IMR-90 (cell line): ENCODE data around the gene SLC17A4. TPM values are rescaled to one million over a fixed set of nuclear protein-coding genes. Genes with fewer than 3 reads are reported as not detected.

Source experiments
- ATAC-seq: fragments of 200-7000 bp; cut with Tn5 transposase; 2 replicates; pipeline ENCODE4 v1.9.1; 2020; ENCODE audit warnings: low read depth, mild to moderate bottlenecking, moderate library complexity
- BruUV-seq: library from RNA; stranded (reverse); fragments of 400-500 nt; replicated peaks from 2 replicates; lab custom pipeline; 2021; lab: Mats Ljungman, UMichigan
- CTCF ChIA-PET: fragments of 300-600 bp; formaldehyde crosslinking; extraction: SDS; loops from one replicate; lab custom pipeline; 2021; ENCODE audit warnings: antibody characterized with exemption; lab: Yijun Ruan, JAX
- POLR2A ChIA-PET: fragments of 300-600 bp; sonication (Branson Sonifier 250); formaldehyde crosslinking; loops from one replicate; lab custom pipeline; 2022; ENCODE audit warnings: antibody characterized with exemption; ENCODE audit not compliant: unreplicated experiment; lab: Charles Lee
- DNase-seq: peaks from one replicate; pipeline ENCODE4 v3.0.0; 2013
- H2AFZ ChIP-seq: replicated peaks from 2 replicates; pipeline ENCODE3; 2013; ENCODE audit warnings: low read length, mild to moderate bottlenecking; ENCODE audit not compliant: poor library complexity
- H2AK5ac ChIP-seq: 2 replicates; pipeline ENCODE4 v1.6.1; 2013; ENCODE audit warnings: low read depth, low read length, inconsistent platforms
- H2AK9ac ChIP-seq: replicated peaks from 2 replicates; pipeline ENCODE3; 2013; ENCODE audit warnings: mild to moderate bottlenecking, low read depth, low read length, moderate library complexity; ENCODE audit not compliant: poor library complexity
- H2BK120ac ChIP-seq: 2 replicates; pipeline ENCODE4 v1.6.1; 2013; ENCODE audit warnings: low read depth, low read length, inconsistent platforms
- H2BK15ac ChIP-seq: 3 replicates; pipeline ENCODE4 v1.6.1; 2013; ENCODE audit warnings: low read depth, low read length, inconsistent platforms
- H2BK20ac ChIP-seq: 2 replicates; pipeline ENCODE4 v1.6.1; 2013; ENCODE audit warnings: low read depth, mild to moderate bottlenecking, inconsistent platforms, low read length, moderate library complexity
- H2BK5ac ChIP-seq: 2 replicates; pipeline ENCODE4 v1.6.1; 2013; ENCODE audit warnings: mild to moderate bottlenecking, low read depth, low read length, inconsistent platforms; ENCODE audit not compliant: poor library complexity, severe bottlenecking
- H3K14ac ChIP-seq: replicated peaks from 2 replicates; pipeline ENCODE4 v1.6.1; 2013; ENCODE audit warnings: low read depth, low read length, inconsistent platforms
- H3K18ac ChIP-seq: 2 replicates; pipeline ENCODE4 v1.6.1; 2013; ENCODE audit warnings: low read depth, low read length, control low read depth
- H3K23ac ChIP-seq: 2 replicates; pipeline ENCODE4 v1.6.1; 2013; ENCODE audit warnings: low read depth, low read length, inconsistent platforms
- H3K27ac ChIP-seq: 2 replicates; pipeline ENCODE4 v1.5.1; 2013; ENCODE audit warnings: mild to moderate bottlenecking, control low read depth, low read length; ENCODE audit not compliant: insufficient read depth
- H3K27me3 ChIP-seq: 2 replicates; pipeline ENCODE4 v1.6.1; 2013; ENCODE audit warnings: low read length; ENCODE audit not compliant: control insufficient read depth, insufficient read depth
- H3K36me3 ChIP-seq: 2 replicates; pipeline ENCODE4 v1.6.1; 2013; ENCODE audit warnings: low read length, mixed read lengths; ENCODE audit not compliant: control insufficient read depth, insufficient read depth
- H3K4ac ChIP-seq: 2 replicates; pipeline ENCODE4 v1.6.1; 2013; ENCODE audit warnings: low read depth, low read length, inconsistent platforms
- H3K4me1 ChIP-seq: 2 replicates; pipeline ENCODE4 v1.6.1; 2013; ENCODE audit warnings: low read length, mixed read lengths; ENCODE audit not compliant: control insufficient read depth, insufficient read depth
- H3K4me2 ChIP-seq: 2 replicates; pipeline ENCODE4 v1.6.1; 2013; ENCODE audit warnings: low read depth, mild to moderate bottlenecking, control low read depth, low read length, moderate library complexity
- H3K4me3 ChIP-seq: 2 replicates; pipeline ENCODE4 v1.5.1; 2013; ENCODE audit warnings: low read depth, mild to moderate bottlenecking, control low read depth, low read length, moderate library complexity; ENCODE audit not compliant: insufficient read depth
- H3K56ac ChIP-seq: 2 replicates; pipeline ENCODE4 v1.6.1; 2013; ENCODE audit warnings: low read length, inconsistent platforms; ENCODE audit not compliant: insufficient read depth; ENCODE audit errors: extremely low read depth
- H3K79me1 ChIP-seq, 2 experiments: 2 replicates each; pipeline ENCODE4 v1.6.1; 2013; ENCODE audit warnings: low read length in 2 of 2, inconsistent platforms in 1 of 2, low read depth in 1 of 2
- H3K9ac ChIP-seq: 2 replicates; pipeline ENCODE4 v1.6.1; 2013; ENCODE audit warnings: low read depth, low read length, control low read depth
- H3K9me1 ChIP-seq: 2 replicates; pipeline ENCODE4 v1.6.1; 2013; ENCODE audit warnings: low read length, inconsistent platforms; ENCODE audit not compliant: insufficient read depth
- H3K9me3 ChIP-seq: 2 replicates; pipeline ENCODE4 v1.6.1; 2013; ENCODE audit warnings: low read length; ENCODE audit not compliant: control insufficient read depth, insufficient read depth
- H4K20me1 ChIP-seq: 2 replicates; pipeline ENCODE4 v1.6.1; 2013; ENCODE audit warnings: low read length, inconsistent platforms; ENCODE audit not compliant: insufficient read depth
- H4K5ac ChIP-seq: 2 replicates; pipeline ENCODE4 v1.6.1; 2013; ENCODE audit warnings: mild to moderate bottlenecking, low read depth, low read length, control low read depth
- H4K8ac ChIP-seq, 2 experiments: 2 replicates each; pipeline ENCODE4 v1.6.1; 2013; ENCODE audit warnings: low read depth in 2 of 2, low read length in 2 of 2, control low read depth in 1 of 2, inconsistent platforms in 1 of 2
- H4K91ac ChIP-seq: 2 replicates; pipeline ENCODE4 v1.6.1; 2013; ENCODE audit warnings: low read depth, low read length, inconsistent platforms; ENCODE audit not compliant: insufficient read depth
- CHD1 ChIP-seq: IDR thresholded peaks from 2 replicates; pipeline ENCODE4 v1.6.1; 2012; ENCODE audit warnings: low read depth, low read length, improper control_type of control experiment
- FOS ChIP-seq: fragments of 150-350 bp; IDR thresholded peaks from 2 replicates; pipeline ENCODE4 v1.6.1; 2016; ENCODE audit warnings: low read depth, low read length
- MXI1 ChIP-seq: IDR thresholded peaks from 2 replicates; pipeline ENCODE4 v1.6.1; 2012; ENCODE audit warnings: low read depth, mild to moderate bottlenecking, low read length, moderate library complexity, borderline replicate concordance
- RAD21 ChIP-seq: IDR thresholded peaks from 2 replicates; pipeline ENCODE4 v1.6.1; 2012; ENCODE audit warnings: low read length, improper control_type of control experiment
- RFX5 ChIP-seq: IDR thresholded peaks from 2 replicates; pipeline ENCODE4 v1.8.0; 2012; ENCODE audit warnings: low read depth, mild to moderate bottlenecking, low read length, moderate library complexity
- USF2 ChIP-seq: fragments of 150-350 bp; IDR thresholded peaks from 2 replicates; pipeline ENCODE4 v1.6.1; 2017; ENCODE audit warnings: mild to moderate bottlenecking, antibody characterized with exemption, low read length, low read depth
- WGBS, 2 experiments: methylation state at CpG; one replicate each; pipeline versions ENCODE4 v1.1.5 to v1.1.7; 2013; ENCODE audit warnings: missing lambda C conversion rate in 2 of 2; ENCODE audit not compliant: insufficient read length in 1 of 2; ENCODE audit errors: extremely low coverage in 2 of 2; 5-methylcytosine and 5-hydroxymethylcytosine counted together
- dilution Hi-C: fragments of 300-500 bp; cut with HindIII; formaldehyde crosslinking; loops from one replicate; pipeline ENCODE4 v1.14.3; 2018; ENCODE audit warnings: low sequenced_read_pairs; ENCODE audit not compliant: unreplicated experiment
- in situ Hi-C: fragments of 300-500 bp; cut with MboI; formaldehyde crosslinking; loops from 3 replicates; pipeline ENCODE4 v1.14.3; 2019; ENCODE audit warnings: low sequenced_read_pairs, inconsistent platforms, mixed read lengths
- intact Hi-C: fragments of 100-400 bp; cut with micrococcal nuclease; formaldehyde crosslinking; loops from 2 replicates; pipeline ENCODE4 v1.10.0; 2022
- polyA plus RNA-seq, 3 experiments: library from polyadenylated mRNA; depleted of rRNA; stranded (reverse); fragments of >200 nt; gene quantifications; 2 replicates each; pipeline ENCODE4 v1.2.3, GENCODE V29; 2012; ENCODE audit warnings: low replicate concordance in 1 of 3
- total RNA-seq: library from RNA; depleted of rRNA; stranded (reverse); fragments of >200 nt; gene quantifications from 2 replicates; pipeline ENCODE4 v1.2.3, GENCODE V29; 2012

The SLC17A4 gene
- total and polyA plus RNA-seq, 2 of the 4 experiments (the other 2 are of a cell fraction) = not detected

GRCh38 chr6:25789475-25789874 is 34.9 kb downstream of the SLC17A4 start:
- Histone ChIP-seq H4K8ac (no peak overlapping the region), H3K18ac (no peak overlapping the region), H2BK5ac (no peak overlapping the region), H2BK20ac (no peak overlapping the region), H3K4ac (no peak overlapping the region), H3K27ac (no peak overlapping the region), H3K79me1 (no peaks in the 10 kb centered on the region), H2BK120ac (no peak overlapping the region), H4K5ac (no peak overlapping the region), H2AFZ (no peak overlapping the region), H3K9ac (no peak overlapping the region), H4K91ac (no peak overlapping the region), H3K27me3 (no peaks in the 10 kb centered on the region), H3K56ac (no peak overlapping the region), H3K4me2 (no peak overlapping the region), H3K23ac (no peak overlapping the region), H3K4me3 (no peak overlapping the region), H2BK15ac (no peak overlapping the region), H3K9me3 (no peaks in the 10 kb centered on the region), H3K36me3 (no peaks in the 10 kb centered on the region), H2AK9ac (no peak overlapping the region), H2AK5ac (no peak overlapping the region), H4K20me1 (no peaks in the 10 kb centered on the region), H3K4me1 (no peaks in the 10 kb centered on the region), H3K9me1 (no peaks in the 10 kb centered on the region), H3K14ac (no peak overlapping the region)
- BruUV-seq = no TSS peak
- WGBS, 2 experiments = 60% methylated on average over 1 of the region's 2 CpGs; no CpG with 5 or more reads in 1 of the 2 experiments
- TF ChIP-seq RAD21 (no peak), FOS (no peak), RFX5 (no peak), USF2 (no peak), MXI1 (no peak), CHD1 (no peak)
- ChIA-PET CTCF (interaction anchor here (0.5 to 0.9 kb wide), 3 partner anchors 10 to 218 kb away, joined by 3 to 4 read pairs (median 3); no protein-coding TSS in a partner anchor), POLR2A (no interaction called here)
- dilution Hi-C loops = no loop called here
- DNase-seq = no peak
- intact Hi-C loops = loop anchor here (2.0 kb wide), 1 partner anchor 213 kb away; no protein-coding TSS in a partner anchor
- no peak for ATAC-seq
- in situ Hi-C loops = no loop called here
